Mesothelial cell of epicardium (in vitro differentiated cells): ENCODE data around the gene PRPS2. TPM values are rescaled to one million over a fixed set of nuclear protein-coding genes. Genes with fewer than 3 reads are reported as not detected.

ENCODE experiments used
- DNase-seq, 2 experiments: peaks; one replicate each; pipeline ENCODE4 v3.0.0; 2021; ENCODE audit warnings: low spot score in 2 of 2; ENCODE audit not compliant: unreplicated experiment in 2 of 2
- H3K27ac Mint-ChIP-seq: 2 replicates; pipeline ENCODE4 v1.8.0; 2021; ENCODE audit warnings: mixed read lengths
- H3K27me3 Mint-ChIP-seq: 2 replicates; pipeline ENCODE4 v1.8.0; 2021; ENCODE audit warnings: low read depth, mixed read lengths
- H3K36me3 Mint-ChIP-seq: 2 replicates; pipeline ENCODE4 v1.8.0; 2021; ENCODE audit warnings: mixed read lengths
- H3K4me1 Mint-ChIP-seq: 2 replicates; pipeline ENCODE4 v1.8.0; 2021; ENCODE audit warnings: mixed read lengths
- H3K4me3 Mint-ChIP-seq: 2 replicates; pipeline ENCODE4 v1.8.0; 2021; ENCODE audit warnings: mild to moderate bottlenecking, moderate library complexity, mixed read lengths
- H3K9me3 Mint-ChIP-seq: 2 replicates; pipeline ENCODE4 v1.8.0; 2021; ENCODE audit warnings: mixed read lengths
- total RNA-seq: library from RNA; stranded (reverse); gene quantifications from 3 replicates; pipeline ENCODE4 v1.2.1, GENCODE V29; 2021
- TF ChIP-seq, protein P1 (sequence below): fragments of 200-600 bp; sonication (generic); IDR thresholded peaks from one replicate; pipeline ENCODE4 v1.5.0; 2021; ENCODE audit warnings: antibody characterized with exemption; ENCODE audit not compliant: unreplicated experiment

The PRPS2 gene
- total RNA-seq, 1 donor from 2014 or later: 14.3 TPM

DNA sequence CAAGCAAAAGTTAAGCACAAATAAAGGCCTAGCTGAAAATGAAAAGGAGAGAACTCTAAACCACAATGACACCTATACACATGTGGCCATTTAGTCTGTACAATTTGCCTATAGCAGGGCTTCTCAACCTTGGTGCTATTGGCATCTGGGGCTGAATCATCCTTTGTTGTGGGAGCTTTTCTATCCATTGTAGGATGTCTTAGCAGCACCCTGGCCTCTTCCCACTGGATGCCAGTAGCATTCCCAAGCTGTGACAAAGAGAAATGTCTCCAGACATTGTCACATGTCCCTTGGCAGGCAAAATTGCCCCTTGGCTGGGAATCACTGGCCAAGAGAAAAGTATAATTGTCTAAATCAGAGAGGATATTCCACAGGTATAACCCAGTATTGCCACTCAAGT, 13.5 kb upstream of the PRPS2 start:
- no peak overlapping the region for H3K4me3 Mint-ChIP-seq
- H3K4me1 Mint-ChIP-seq: peaks cover 7% of the 10 kb centered on the region
- no peak for DNase-seq
- no peaks in the 10 kb centered on the region for H3K36me3 Mint-ChIP-seq
- peaks cover 18% of the 10 kb centered on the region for H3K9me3 Mint-ChIP-seq
- H3K27ac Mint-ChIP-seq: no peak overlapping the region
- peaks cover 11% of the 10 kb centered on the region for H3K27me3 Mint-ChIP-seq
- TF ChIP-seq, protein P1, sequence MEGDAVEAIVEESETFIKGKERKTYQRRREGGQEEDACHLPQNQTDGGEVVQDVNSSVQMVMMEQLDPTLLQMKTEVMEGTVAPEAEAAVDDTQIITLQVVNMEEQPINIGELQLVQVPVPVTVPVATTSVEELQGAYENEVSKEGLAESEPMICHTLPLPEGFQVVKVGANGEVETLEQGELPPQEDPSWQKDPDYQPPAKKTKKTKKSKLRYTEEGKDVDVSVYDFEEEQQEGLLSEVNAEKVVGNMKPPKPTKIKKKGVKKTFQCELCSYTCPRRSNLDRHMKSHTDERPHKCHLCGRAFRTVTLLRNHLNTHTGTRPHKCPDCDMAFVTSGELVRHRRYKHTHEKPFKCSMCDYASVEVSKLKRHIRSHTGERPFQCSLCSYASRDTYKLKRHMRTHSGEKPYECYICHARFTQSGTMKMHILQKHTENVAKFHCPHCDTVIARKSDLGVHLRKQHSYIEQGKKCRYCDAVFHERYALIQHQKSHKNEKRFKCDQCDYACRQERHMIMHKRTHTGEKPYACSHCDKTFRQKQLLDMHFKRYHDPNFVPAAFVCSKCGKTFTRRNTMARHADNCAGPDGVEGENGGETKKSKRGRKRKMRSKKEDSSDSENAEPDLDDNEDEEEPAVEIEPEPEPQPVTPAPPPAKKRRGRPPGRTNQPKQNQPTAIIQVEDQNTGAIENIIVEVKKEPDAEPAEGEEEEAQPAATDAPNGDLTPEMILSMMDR: no peak

DNA sequence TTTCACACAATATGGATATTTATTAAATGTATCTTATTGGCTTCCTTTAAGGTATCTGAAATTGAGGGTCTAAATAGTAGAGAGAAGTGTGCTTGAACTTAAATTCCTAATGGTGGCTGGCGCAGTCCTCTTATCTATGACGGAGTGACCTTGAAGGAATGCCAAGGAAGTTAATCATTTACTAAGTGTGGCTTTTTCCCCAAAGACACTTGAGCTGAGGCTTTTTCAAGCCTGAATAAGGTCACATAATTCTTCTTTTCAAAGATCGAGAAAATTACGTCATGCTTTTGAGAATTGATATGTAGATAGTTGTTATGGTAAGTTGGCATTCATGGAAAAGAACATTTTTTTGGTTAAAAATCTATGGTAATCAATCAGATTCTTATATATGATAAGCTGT, 11.7 kb upstream of the PRPS2 start:
- Mint-ChIP-seq H3K27ac (no peak overlapping the region), H3K27me3 (no peaks in the 10 kb centered on the region), H3K9me3 (peaks cover 22% of the 10 kb centered on the region), H3K36me3 (no peaks in the 10 kb centered on the region), H3K4me1 (peaks cover 7% of the 10 kb centered on the region), H3K4me3 (no peak overlapping the region)
- DNase-seq: no peak
- TF ChIP-seq, protein P1: no peak

DNA sequence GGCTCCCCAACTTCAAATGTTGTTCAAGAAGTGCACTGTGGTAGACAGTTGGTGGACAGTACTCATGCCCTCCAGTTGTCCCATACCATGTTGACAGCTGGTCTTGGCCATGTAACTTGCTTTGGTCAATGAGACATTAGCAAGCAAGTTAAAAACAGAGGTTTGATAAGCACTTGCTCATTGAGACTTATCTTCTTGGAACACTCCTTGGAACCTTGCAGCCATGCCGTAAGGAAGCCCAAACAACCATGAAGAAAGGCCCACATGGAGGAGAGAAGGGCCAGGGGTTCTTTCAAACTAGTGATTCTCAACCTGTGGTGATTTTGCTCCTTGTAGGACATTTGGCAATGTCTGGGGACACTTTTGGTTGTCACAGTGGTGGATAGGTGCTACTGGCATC, 2.6 kb upstream of the PRPS2 start:
- peaks cover 4% of the 10 kb centered on the region for H3K4me1 Mint-ChIP-seq
- no peaks in the 10 kb centered on the region for H3K36me3 Mint-ChIP-seq
- no peak for DNase-seq
- no peak overlapping the region for H3K27ac Mint-ChIP-seq
- peaks cover 30% of the 10 kb centered on the region for H3K9me3 Mint-ChIP-seq
- TF ChIP-seq, protein P1: no peak
- H3K27me3 Mint-ChIP-seq: peaks cover 26% of the 10 kb centered on the region
- H3K4me3 Mint-ChIP-seq: no peak overlapping the region

DNA sequence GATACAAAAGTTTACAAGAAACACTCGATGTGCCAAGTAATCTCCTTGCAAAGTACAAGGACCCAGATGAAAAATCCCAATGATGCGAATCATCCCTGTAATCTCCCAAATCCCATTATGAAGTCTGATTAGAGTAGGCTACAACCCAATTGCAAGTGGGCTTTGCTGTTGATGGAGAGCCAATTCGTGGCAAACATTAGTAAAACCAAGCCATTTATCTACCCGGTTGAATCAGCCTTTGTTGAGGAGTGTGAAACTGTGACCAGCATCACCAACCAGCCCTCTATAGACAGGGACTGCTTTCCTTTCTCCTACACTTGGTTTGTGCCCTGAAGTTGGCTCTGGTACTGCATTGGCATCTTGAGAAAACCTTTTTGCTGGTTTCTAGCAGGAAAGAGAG, 1.2 kb upstream of the PRPS2 start:
- H3K4me1 Mint-ChIP-seq: peaks cover 4% of the 10 kb centered on the region
- no peak for DNase-seq
- H3K27ac Mint-ChIP-seq: no peak overlapping the region
- H3K9me3 Mint-ChIP-seq: peaks cover 37% of the 10 kb centered on the region
- TF ChIP-seq, protein P1: no peak
- H3K36me3 Mint-ChIP-seq: no peaks in the 10 kb centered on the region
- peak overlapping the region; percentile 73 for H3K4me3 Mint-ChIP-seq
- H3K27me3 Mint-ChIP-seq: peaks cover 23% of the 10 kb centered on the region

DNA sequence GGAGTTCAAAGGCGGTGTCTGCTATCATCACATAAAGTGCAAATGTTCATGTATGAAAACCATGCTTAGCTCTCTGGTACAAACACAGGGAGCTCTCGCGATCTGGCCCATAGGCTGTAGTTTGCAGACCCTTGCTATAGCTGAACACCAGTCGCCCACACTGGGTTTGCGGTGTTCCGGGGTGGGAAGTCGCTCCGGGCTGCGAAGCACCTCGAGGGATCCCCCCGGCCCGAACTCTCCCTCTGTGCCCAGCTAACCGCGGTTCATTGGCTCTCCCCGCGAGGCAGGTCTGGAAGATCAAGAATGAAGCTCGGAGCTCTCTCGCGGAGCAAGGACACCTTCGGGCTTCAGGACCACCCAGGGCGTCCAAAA, 341 bp upstream of the PRPS2 start:
- H3K36me3 Mint-ChIP-seq: peaks cover 3% of the 10 kb centered on the region
- TF ChIP-seq, protein P1: no peak
- peak in 1 of 2 experiments; percentile 40 for DNase-seq
- H3K4me1 Mint-ChIP-seq: peaks cover 4% of the 10 kb centered on the region
- peaks cover 43% of the 10 kb centered on the region for H3K9me3 Mint-ChIP-seq
- no peak overlapping the region for H3K27ac Mint-ChIP-seq
- H3K4me3 Mint-ChIP-seq: peak overlapping the region; percentile 73
- peaks cover 23% of the 10 kb centered on the region for H3K27me3 Mint-ChIP-seq

DNA sequence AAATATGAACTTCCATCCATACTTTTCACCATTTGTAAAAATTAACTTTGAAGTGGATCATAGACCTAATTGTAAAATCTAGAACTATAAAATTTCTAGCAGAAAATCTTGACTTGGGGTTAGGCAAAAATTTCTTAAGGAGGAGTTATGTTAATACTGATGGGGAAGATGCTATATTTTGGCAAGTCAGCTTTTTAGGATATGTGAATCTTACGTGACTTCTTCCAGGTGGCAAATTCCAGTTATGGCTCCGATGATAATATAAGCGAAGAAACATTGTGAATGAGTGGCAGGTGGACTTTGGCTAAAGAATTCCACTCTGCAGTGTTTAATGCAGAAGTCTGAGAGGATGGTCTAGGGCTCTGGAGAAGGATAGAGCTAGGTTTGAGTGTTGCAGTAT, 1.5 kb downstream of the PRPS2 start:
- Mint-ChIP-seq H3K9me3 (peaks cover 40% of the 10 kb centered on the region), H3K4me1 (peaks cover 4% of the 10 kb centered on the region), H3K4me3 (peak overlapping the region; percentile 66), H3K36me3 (peaks cover 3% of the 10 kb centered on the region), H3K27me3 (peaks cover 23% of the 10 kb centered on the region), H3K27ac (no peak overlapping the region)
- TF ChIP-seq, protein P1: no peak
- no peak for DNase-seq
